Measurements from ENCODE around the gene VPS26B.

VPS26B gene

DNA sequence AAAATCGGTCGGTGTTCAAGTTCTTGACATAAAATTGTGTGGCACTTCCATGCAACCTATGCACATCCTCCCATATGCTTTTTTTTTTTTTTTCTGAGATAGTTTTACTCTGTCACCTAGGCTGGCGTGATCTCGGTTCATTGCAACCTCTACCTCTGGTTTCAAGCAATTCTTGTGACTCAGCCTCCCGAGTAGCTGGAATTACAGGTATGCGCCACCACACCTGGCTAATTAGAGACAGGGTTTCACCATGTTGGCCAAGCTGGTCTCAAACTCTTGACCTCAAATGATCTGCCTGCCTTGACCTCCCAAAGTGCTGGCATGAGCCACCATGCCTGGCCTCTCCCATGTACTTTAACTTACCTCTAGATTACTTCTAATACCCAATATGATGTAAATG is 66.7 kb downstream of the VPS26B start:
- peak; percentile 91 to 92 for DNase-seq
- no CpG with 5 or more reads among the region's 6 CpGs for WGBS (ENCODE audit: extremely low coverage, insufficient coverage, insufficient read length)
- Histone ChIP-seq H3K79me1 (ENCODE audit: low read length) (no peaks in the 10 kb centered on the region), H3K9ac (ENCODE audit: low read length) (no peak overlapping the region), H2BK120ac (ENCODE audit: insufficient read depth, low read length, poor library complexity) (no peak overlapping the region), H3K79me2 (ENCODE audit: control insufficient read depth, insufficient read depth, low read length, poor library complexity) (no peaks in the 10 kb centered on the region), H3K27me3 (ENCODE audit: insufficient read depth, low read length) (no peaks in the 10 kb centered on the region), H4K91ac (ENCODE audit: low read depth, low read length) (no peak overlapping the region), H2AFZ (ENCODE audit: insufficient read depth, low read length, poor library complexity) (no peak overlapping the region), H2BK12ac (ENCODE audit: low read length) (no peak overlapping the region), H3K4me3 (ENCODE audit: low read depth, low read length) (no peak overlapping the region), H3K36me3 (ENCODE audit: control insufficient read depth in 1 of 2, insufficient read depth in 2 of 2, low read length in 2 of 2) (no peaks in the 10 kb centered on the region), H2AK5ac (ENCODE audit: low read length) (no peak overlapping the region), H3K27ac (ENCODE audit: low read depth, low read length) (no peak overlapping the region), H3K4ac (ENCODE audit: low read depth, low read length) (no peak overlapping the region), H3K23ac (ENCODE audit: low read length) (no peak overlapping the region), H2BK5ac (ENCODE audit: low read depth, low read length, poor library complexity) (no peak overlapping the region), H3K4me1 (ENCODE audit: control insufficient read depth in 1 of 2, insufficient read depth in 2 of 2, low read length in 2 of 2) (peaks cover 4 to 7% of the 10 kb centered on the region in 2 experiments), H3K14ac (ENCODE audit: low read length) (no peak overlapping the region), H3K9me3 (ENCODE audit: insufficient read depth, low read depth, low read length) (peaks cover 3% of the 10 kb centered on the region), H3K18ac (ENCODE audit: low read length) (no peak overlapping the region), H4K8ac (ENCODE audit: low read depth, low read length) (no peak overlapping the region), H4K12ac (ENCODE audit: low read depth, low read length) (no peak overlapping the region), H3K4me2 (ENCODE audit: low read length) (no peak overlapping the region)

DNA sequence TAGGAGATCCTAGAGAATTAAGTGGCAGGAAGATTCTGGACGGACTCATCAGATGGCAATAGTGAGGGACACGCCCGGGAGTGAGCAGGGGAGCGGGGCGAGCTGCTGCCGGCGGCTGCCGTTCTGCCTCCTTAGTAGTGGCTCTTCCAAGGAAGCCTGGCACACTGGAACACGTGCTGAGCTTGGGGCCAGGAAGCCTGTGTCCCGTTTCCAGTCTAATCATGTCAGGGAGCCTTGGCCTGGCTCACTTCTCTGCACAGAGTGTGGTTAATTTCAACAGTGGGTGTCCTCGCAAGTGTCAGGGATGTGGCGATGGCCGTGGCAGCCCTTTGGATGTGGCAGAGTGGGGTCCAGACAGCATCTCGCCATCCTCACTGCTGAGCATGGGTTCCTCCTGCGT is 68.2 kb downstream of the VPS26B start:
- H2BK120ac ChIP-seq (ENCODE audit: insufficient read depth, low read length, poor library complexity), result no peak overlapping the region
- H3K4me1 ChIP-seq (ENCODE audit: control insufficient read depth in 1 of 2, insufficient read depth in 2 of 2, low read length in 2 of 2), result peaks cover 4 to 7% of the 10 kb centered on the region in 2 experiments
- H3K4me2 ChIP-seq (ENCODE audit: low read length), result no peak overlapping the region
- H3K4me3 ChIP-seq (ENCODE audit: low read depth, low read length), result no peak overlapping the region
- DNase-seq, result no peak
- H3K4ac ChIP-seq (ENCODE audit: low read depth, low read length), result no peak overlapping the region
- no peak overlapping the region for H4K91ac ChIP-seq (ENCODE audit: low read depth, low read length)
- WGBS (ENCODE audit: extremely low coverage, insufficient coverage, insufficient read length), result no CpG with 5 or more reads among the region's 15 CpGs
- H3K79me1 ChIP-seq (ENCODE audit: low read length), result no peaks in the 10 kb centered on the region
- no peak overlapping the region for H2AFZ ChIP-seq (ENCODE audit: insufficient read depth, low read length, poor library complexity)
- no peak overlapping the region for H2BK12ac ChIP-seq (ENCODE audit: low read length)
- H2BK5ac ChIP-seq (ENCODE audit: low read depth, low read length, poor library complexity), result no peak overlapping the region
- no peaks in the 10 kb centered on the region for H3K36me3 ChIP-seq (ENCODE audit: control insufficient read depth in 1 of 2, insufficient read depth in 2 of 2, low read length in 2 of 2)
- H3K23ac ChIP-seq (ENCODE audit: low read length), result no peak overlapping the region
- no peak overlapping the region for H3K27ac ChIP-seq (ENCODE audit: low read depth, low read length)
- no peaks in the 10 kb centered on the region for H3K79me2 ChIP-seq (ENCODE audit: control insufficient read depth, insufficient read depth, low read length, poor library complexity)
- H3K9me3 ChIP-seq (ENCODE audit: insufficient read depth, low read depth, low read length), result peaks cover 3% of the 10 kb centered on the region
- H4K8ac ChIP-seq (ENCODE audit: low read depth, low read length), result no peak overlapping the region
- no peak overlapping the region for H4K12ac ChIP-seq (ENCODE audit: low read depth, low read length)
- no peak overlapping the region for H3K14ac ChIP-seq (ENCODE audit: low read length)
- no peak overlapping the region for H2AK5ac ChIP-seq (ENCODE audit: low read length)
- H3K9ac ChIP-seq (ENCODE audit: low read length), result no peak overlapping the region
- H3K27me3 ChIP-seq (ENCODE audit: insufficient read depth, low read length), result no peaks in the 10 kb centered on the region
- H3K18ac ChIP-seq (ENCODE audit: low read length), result no peak overlapping the region

DNA sequence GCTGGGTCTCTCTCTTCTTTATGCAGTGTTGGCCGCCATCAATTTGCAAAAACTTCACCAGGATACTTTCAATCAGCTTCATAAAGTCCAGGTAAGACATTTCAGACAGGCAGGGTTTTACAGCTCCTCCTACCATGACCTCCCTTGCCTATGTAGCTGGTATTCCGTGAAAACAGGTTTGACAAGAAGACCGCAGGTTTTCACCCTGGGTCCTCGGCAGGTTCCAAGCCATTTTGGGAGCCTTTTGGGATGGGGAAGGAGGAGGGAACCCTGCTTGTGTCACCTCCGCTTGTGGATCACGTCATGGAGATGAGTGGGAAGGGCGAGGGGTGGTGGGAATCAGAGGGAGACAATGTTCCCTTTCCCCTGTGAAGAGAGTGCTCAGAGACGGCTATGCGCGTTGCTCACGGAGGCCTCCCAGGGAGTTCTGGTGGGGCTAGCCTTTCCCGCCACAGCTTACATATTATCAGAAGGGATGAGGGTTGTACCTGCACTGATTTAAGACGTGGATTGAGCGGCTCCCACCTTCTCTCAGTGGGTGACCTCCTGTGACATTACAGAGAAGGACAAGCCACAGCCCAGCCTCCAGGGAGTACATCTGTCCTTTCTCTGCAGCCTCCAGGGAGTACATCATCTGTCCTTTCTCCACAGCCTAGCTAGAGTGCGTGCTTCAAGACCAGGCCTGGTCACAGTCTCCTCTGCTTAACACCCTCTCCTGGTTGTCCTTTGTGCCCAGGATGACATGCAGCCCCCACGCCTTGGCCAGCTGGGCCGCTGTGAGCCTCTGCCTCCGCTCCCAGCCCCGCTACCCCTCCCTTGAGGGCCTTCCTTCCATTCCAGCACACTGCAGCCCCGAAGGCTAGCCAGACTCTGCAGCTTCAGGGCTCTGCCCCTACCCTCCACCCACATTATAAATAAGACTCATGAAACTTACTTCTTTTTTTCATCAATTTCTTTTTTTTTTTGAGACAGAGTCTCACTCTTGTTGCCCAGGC is 68.9 kb downstream of the VPS26B start:
- Histone ChIP-seq H3K4me1 (ENCODE audit: control insufficient read depth in 1 of 2, insufficient read depth in 2 of 2, low read length in 2 of 2) (peaks cover 4 to 7% of the 10 kb centered on the region in 2 experiments), H2BK5ac (ENCODE audit: low read depth, low read length, poor library complexity) (no peak overlapping the region), H3K18ac (ENCODE audit: low read length) (no peak overlapping the region), H2AFZ (ENCODE audit: insufficient read depth, low read length, poor library complexity) (no peak overlapping the region), H3K27me3 (ENCODE audit: insufficient read depth, low read length) (no peaks in the 10 kb centered on the region), H3K14ac (ENCODE audit: low read length) (no peak overlapping the region), H3K4ac (ENCODE audit: low read depth, low read length) (no peak overlapping the region), H3K4me3 (ENCODE audit: low read depth, low read length) (no peak overlapping the region), H3K9me3 (ENCODE audit: insufficient read depth, low read depth, low read length) (peaks cover 3% of the 10 kb centered on the region), H3K79me1 (ENCODE audit: low read length) (no peaks in the 10 kb centered on the region), H2BK120ac (ENCODE audit: insufficient read depth, low read length, poor library complexity) (no peak overlapping the region), H4K8ac (ENCODE audit: low read depth, low read length) (no peak overlapping the region), H2BK12ac (ENCODE audit: low read length) (no peak overlapping the region), H3K36me3 (ENCODE audit: control insufficient read depth in 1 of 2, insufficient read depth in 2 of 2, low read length in 2 of 2) (no peaks in the 10 kb centered on the region), H4K12ac (ENCODE audit: low read depth, low read length) (no peak overlapping the region), H3K9ac (ENCODE audit: low read length) (no peak overlapping the region), H3K4me2 (ENCODE audit: low read length) (no peak overlapping the region), H3K79me2 (ENCODE audit: control insufficient read depth, insufficient read depth, low read length, poor library complexity) (no peaks in the 10 kb centered on the region), H4K91ac (ENCODE audit: low read depth, low read length) (no peak overlapping the region), H3K23ac (ENCODE audit: low read length) (no peak overlapping the region), H3K27ac (ENCODE audit: low read depth, low read length) (no peak overlapping the region), H2AK5ac (ENCODE audit: low read length) (no peak overlapping the region)
- WGBS (ENCODE audit: extremely low coverage, insufficient coverage, insufficient read length), result no CpG with 5 or more reads among the region's 20 CpGs
- peak; percentile 45 to 75 for DNase-seq

DNA sequence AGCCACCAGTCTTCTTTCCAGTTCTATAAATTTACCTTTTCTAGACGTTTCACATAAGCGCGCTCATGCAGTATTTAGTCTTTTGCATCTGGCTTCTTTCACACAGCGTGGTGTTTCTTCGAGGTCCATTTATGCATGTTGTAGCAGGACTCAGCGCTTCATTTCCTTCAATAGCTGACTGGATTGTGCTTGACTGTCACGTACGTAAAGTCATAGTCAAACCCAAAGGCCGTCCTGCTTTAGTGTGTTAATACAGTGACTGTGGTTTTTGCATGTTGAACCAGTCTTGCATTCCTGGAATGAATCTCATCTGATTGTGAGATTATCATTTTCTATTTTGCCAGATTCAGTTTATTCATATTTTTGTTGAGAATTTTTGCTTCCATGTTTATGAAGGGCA is 70.2 kb downstream of the VPS26B start:
- no peaks in the 10 kb centered on the region for H3K36me3 ChIP-seq (ENCODE audit: control insufficient read depth in 1 of 2, insufficient read depth in 2 of 2, low read length in 2 of 2)
- H3K4ac ChIP-seq (ENCODE audit: low read depth, low read length), result no peak overlapping the region
- no peak overlapping the region for H3K27ac ChIP-seq (ENCODE audit: low read depth, low read length)
- no peak for DNase-seq
- H3K9me3 ChIP-seq (ENCODE audit: insufficient read depth, low read depth, low read length), result peaks cover 3% of the 10 kb centered on the region
- no peaks in the 10 kb centered on the region for H3K79me2 ChIP-seq (ENCODE audit: control insufficient read depth, insufficient read depth, low read length, poor library complexity)
- H4K91ac ChIP-seq (ENCODE audit: low read depth, low read length), result no peak overlapping the region
- H3K4me2 ChIP-seq (ENCODE audit: low read length), result no peak overlapping the region
- peaks cover 4 to 7% of the 10 kb centered on the region in 2 experiments for H3K4me1 ChIP-seq (ENCODE audit: control insufficient read depth in 1 of 2, insufficient read depth in 2 of 2, low read length in 2 of 2)
- no peak overlapping the region for H2BK12ac ChIP-seq (ENCODE audit: low read length)
- no peaks in the 10 kb centered on the region for H3K27me3 ChIP-seq (ENCODE audit: insufficient read depth, low read length)
- no peak overlapping the region for H2BK120ac ChIP-seq (ENCODE audit: insufficient read depth, low read length, poor library complexity)
- no peak overlapping the region for H2AFZ ChIP-seq (ENCODE audit: insufficient read depth, low read length, poor library complexity)
- H3K4me3 ChIP-seq (ENCODE audit: low read depth, low read length), result no peak overlapping the region
- no peak overlapping the region for H2BK5ac ChIP-seq (ENCODE audit: low read depth, low read length, poor library complexity)
- H3K79me1 ChIP-seq (ENCODE audit: low read length), result no peaks in the 10 kb centered on the region
- no peak overlapping the region for H4K8ac ChIP-seq (ENCODE audit: low read depth, low read length)
- H3K18ac ChIP-seq (ENCODE audit: low read length), result no peak overlapping the region
- no peak overlapping the region for H3K14ac ChIP-seq (ENCODE audit: low read length)
- no CpG with 5 or more reads among the region's 9 CpGs for WGBS (ENCODE audit: extremely low coverage, insufficient coverage, insufficient read length)
- no peak overlapping the region for H3K23ac ChIP-seq (ENCODE audit: low read length)
- no peak overlapping the region for H3K9ac ChIP-seq (ENCODE audit: low read length)
- no peak overlapping the region for H4K12ac ChIP-seq (ENCODE audit: low read depth, low read length)
- H2AK5ac ChIP-seq (ENCODE audit: low read length), result no peak overlapping the region

Measured in trophoblast cell (in vitro differentiated cells and primary cell).